Endothelial cell of umbilical vein (primary cell): ENCODE results near the gene RASAL2.

Experiments
- EZH2 ChIP-seq: IDR thresholded peaks from 2 replicates; pipeline ENCODE4 v1.6.1; 2012; ENCODE audit warnings: borderline replicate concordance, low read depth, mild to moderate bottlenecking, moderate library complexity, low read length, inconsistent platforms; ENCODE audit not compliant: severe bottlenecking
- FOS ChIP-seq: IDR thresholded peaks from 2 replicates; pipeline ENCODE4 v1.6.1; 2011; ENCODE audit warnings: mild to moderate bottlenecking, low read length, moderate library complexity, borderline replicate concordance; ENCODE audit not compliant: insufficient read depth
- JUN ChIP-seq: IDR thresholded peaks from 2 replicates; pipeline ENCODE4 v1.6.1; 2011; ENCODE audit warnings: borderline replicate concordance, low read depth; ENCODE audit not compliant: insufficient read length, insufficient read depth
- MYC ChIP-seq: IDR thresholded peaks from one replicate; pipeline ENCODE4 v1.6.1; 2011; ENCODE audit warnings: mild to moderate bottlenecking, low read depth, low read length
- POLR2A ChIP-seq: IDR thresholded peaks from 2 replicates; pipeline ENCODE4 v1.6.1; 2012; ENCODE audit warnings: low read depth, mild to moderate bottlenecking, control low read depth, low read length
- TF ChIP-seq, protein P1 (sequence below), 2 donors: IDR thresholded peaks; 1 replicate in 1 of 2; 2 replicates in 1 of 2; pipeline ENCODE4 v1.5.1; 2011; ENCODE audit warnings: low read length in 2 of 2, mild to moderate bottlenecking in 2 of 2, moderate library complexity in 2 of 2, control low read depth in 1 of 2, inconsistent platforms in 1 of 2, low read depth in 1 of 2; ENCODE audit not compliant: insufficient read depth in 1 of 2; ENCODE audit errors: extremely low read depth in 1 of 2

DNA sequence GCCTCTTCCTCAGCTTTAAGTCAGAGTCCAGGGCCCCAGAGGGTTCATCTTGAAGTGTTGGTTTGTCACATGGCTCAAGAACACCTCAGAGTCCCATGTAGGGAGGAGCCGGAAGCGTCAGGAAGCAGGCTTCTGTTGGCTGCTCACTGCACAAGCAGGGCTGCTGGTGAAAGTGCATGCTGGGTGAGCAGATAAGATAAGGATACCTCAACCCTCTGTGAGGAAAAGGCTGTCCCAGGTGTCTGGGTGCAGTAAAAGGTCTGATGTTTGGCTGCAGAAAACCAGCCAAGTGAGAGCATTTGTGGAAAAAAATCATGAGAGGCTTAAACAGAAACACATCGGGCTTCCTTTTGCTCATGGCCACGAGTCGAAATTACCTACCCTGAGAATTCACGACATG is 412.8 kb downstream of the RASAL2 start:
- TF ChIP-seq, protein P1, sequence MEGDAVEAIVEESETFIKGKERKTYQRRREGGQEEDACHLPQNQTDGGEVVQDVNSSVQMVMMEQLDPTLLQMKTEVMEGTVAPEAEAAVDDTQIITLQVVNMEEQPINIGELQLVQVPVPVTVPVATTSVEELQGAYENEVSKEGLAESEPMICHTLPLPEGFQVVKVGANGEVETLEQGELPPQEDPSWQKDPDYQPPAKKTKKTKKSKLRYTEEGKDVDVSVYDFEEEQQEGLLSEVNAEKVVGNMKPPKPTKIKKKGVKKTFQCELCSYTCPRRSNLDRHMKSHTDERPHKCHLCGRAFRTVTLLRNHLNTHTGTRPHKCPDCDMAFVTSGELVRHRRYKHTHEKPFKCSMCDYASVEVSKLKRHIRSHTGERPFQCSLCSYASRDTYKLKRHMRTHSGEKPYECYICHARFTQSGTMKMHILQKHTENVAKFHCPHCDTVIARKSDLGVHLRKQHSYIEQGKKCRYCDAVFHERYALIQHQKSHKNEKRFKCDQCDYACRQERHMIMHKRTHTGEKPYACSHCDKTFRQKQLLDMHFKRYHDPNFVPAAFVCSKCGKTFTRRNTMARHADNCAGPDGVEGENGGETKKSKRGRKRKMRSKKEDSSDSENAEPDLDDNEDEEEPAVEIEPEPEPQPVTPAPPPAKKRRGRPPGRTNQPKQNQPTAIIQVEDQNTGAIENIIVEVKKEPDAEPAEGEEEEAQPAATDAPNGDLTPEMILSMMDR (IDR thresholded peaks at IDR 0.05; ENCODE audit: extremely low read depth in 1 of 2, insufficient read depth in 1 of 2, low read depth in 1 of 2, low read length in 2 of 2), result no peak
- TF ChIP-seq JUN (no peak), MYC (no peak), FOS (no peak), EZH2 (no peak), POLR2A (no peak)
